Stimulated activated CD4-positive, alpha-beta T cell treated with anti-CD3 and anti-CD28 coated beads, Interleukin-2, amount 100 ng/mL, for 4 hours (primary cell): ENCODE results near the gene CNKSR3.

Source experiments
- DNase-seq: peaks from one replicate; pipeline ENCODE4 v3.0.0-alpha.2; 2020; ENCODE audit warnings: low read depth

The CNKSR3 gene

GRCh38 chr6:154502553-154502952, 7.9 kb downstream of the CNKSR3 start:
- no peak for DNase-seq

- no peak for DNase-seq
Observed at GRCh38 chr6:154501578-154501868, 9.0 kb downstream of the CNKSR3 start.

GRCh38 chr6:154500769-154501577, 9.5 kb downstream of the CNKSR3 start:
- no peak for DNase-seq

GRCh38 chr6:154499855-154500589, 10.5 kb downstream of the CNKSR3 start:
- DNase-seq: no peak

- DNase-seq: no peak
Observed at GRCh38 chr6:154498340-154498934, 12.0 kb downstream of the CNKSR3 start.

GRCh38 chr6:154496793-154497517, 13.5 kb downstream of the CNKSR3 start:
- no peak for DNase-seq

GRCh38 chr6:154496186-154496585, 14.3 kb downstream of the CNKSR3 start:
- no peak for DNase-seq

GRCh38 chr6:154494592-154495311, 15.7 kb downstream of the CNKSR3 start:
- DNase-seq: no peak

GRCh38 chr6:154491567-154492470, 18.7 kb downstream of the CNKSR3 start:
- no peak for DNase-seq

- DNase-seq: no peak
Observed at GRCh38 chr6:154489822-154490221, 20.7 kb downstream of the CNKSR3 start.

GRCh38 chr6:154488802-154489437, 21.6 kb downstream of the CNKSR3 start:
- DNase-seq: no peak

- DNase-seq: no peak
Observed at GRCh38 chr6:154488248-154488593, 22.3 kb downstream of the CNKSR3 start.

- no peak for DNase-seq
Observed at GRCh38 chr6:154487367-154488247, 22.9 kb downstream of the CNKSR3 start.

- no peak for DNase-seq
Observed at GRCh38 chr6:154485815-154486214, 24.7 kb downstream of the CNKSR3 start.

GRCh38 chr6:154484942-154485341, 25.5 kb downstream of the CNKSR3 start:
- no peak for DNase-seq

- no peak for DNase-seq
Observed at GRCh38 chr6:154482858-154483257, 27.6 kb downstream of the CNKSR3 start.

GRCh38 chr6:154481521-154482013, 28.9 kb downstream of the CNKSR3 start:
- no peak for DNase-seq

GRCh38 chr6:154479771-154480639, 30.5 kb downstream of the CNKSR3 start:
- DNase-seq: no peak
